Epithelial cell of prostate (primary cell): ENCODE measurements around the gene ITGA4.
"Not testable (repeated sequence)": the region's sequence is repeated elsewhere in the genome, so short reads cannot be mapped to it uniquely, and the experiment has no call there.

ENCODE experiments used
- DNase-seq: peaks from one replicate; pipeline ENCODE4 v3.0.0-alpha.2; 2011; ENCODE audit warnings: low read depth, low spot score
- H3K27ac ChIP-seq: fragments of 450-650 bp; 2 replicates; pipeline ENCODE4 v1.5.1; 2017; ENCODE audit warnings: mild to moderate bottlenecking

Gene ITGA4

GRCh38 chr2:181457121-181457740, at the start of gene ITGA4:
Gene ITGA4 (plus strand): TSS chr2:181457386. CDS start chr2:181457655, 269 bp downstream.
- no peak for DNase-seq
- H3K27ac ChIP-seq: no peak within 1 kb of the TSS

DNA sequence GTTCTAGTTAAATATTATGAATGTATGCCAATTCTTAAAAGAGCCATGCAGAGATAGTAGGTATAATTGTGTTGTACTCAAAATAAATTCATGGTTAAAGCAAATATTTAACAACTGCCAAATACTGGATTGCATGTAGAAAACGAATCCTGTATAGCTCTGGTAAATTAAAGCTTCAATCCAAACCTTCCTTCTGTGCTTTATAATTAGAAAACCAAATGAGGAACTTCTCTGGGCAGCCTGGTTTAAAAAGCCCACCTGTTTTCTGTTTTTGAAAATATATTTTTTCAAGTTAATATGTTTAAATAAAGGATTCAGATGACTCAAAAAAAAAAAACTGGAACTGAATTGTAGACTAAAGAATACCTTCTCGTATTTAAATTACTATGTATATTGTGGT, 48.3 kb upstream of the ITGA4 start:
- DNase-seq: no peak
- no peak overlapping the region for H3K27ac ChIP-seq

DNA sequence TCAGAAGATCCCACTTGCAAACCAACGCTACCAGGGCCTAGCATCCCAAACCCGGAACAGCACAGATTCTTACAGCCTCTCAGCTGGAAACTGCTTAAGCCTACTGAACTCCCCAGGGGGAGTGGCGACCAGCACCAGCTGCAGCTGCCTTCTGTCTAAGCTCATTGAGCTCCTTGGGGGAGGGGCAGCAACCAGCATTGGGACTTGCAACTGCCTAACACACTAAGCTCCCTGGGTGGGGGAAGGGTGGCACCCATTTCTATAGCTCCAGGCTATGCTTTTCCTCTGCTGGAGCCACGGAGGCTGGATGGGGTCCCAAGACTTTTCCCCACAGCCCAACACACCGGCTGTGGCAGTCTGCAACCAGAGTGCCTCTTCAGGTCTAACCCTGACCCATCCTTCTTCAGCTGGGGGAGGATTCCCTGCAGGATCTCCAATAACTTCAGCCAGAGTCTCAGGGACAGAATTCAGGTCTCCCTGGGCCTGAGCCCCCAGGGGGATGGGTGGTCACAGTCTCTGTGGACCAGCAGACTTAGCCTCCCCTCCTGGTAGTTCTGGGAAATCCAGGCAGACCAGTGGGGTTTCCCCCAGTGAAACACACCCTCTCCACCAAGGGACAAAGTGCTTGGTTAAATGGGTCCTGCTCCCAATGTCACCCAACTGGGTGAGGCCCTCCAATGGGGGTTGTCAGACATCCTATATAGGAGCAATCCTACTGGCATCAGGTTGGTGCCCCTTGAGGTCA, 45.9 kb upstream of the ITGA4 start:
- H3K27ac ChIP-seq: no peak overlapping the region
- no peak for DNase-seq

DNA sequence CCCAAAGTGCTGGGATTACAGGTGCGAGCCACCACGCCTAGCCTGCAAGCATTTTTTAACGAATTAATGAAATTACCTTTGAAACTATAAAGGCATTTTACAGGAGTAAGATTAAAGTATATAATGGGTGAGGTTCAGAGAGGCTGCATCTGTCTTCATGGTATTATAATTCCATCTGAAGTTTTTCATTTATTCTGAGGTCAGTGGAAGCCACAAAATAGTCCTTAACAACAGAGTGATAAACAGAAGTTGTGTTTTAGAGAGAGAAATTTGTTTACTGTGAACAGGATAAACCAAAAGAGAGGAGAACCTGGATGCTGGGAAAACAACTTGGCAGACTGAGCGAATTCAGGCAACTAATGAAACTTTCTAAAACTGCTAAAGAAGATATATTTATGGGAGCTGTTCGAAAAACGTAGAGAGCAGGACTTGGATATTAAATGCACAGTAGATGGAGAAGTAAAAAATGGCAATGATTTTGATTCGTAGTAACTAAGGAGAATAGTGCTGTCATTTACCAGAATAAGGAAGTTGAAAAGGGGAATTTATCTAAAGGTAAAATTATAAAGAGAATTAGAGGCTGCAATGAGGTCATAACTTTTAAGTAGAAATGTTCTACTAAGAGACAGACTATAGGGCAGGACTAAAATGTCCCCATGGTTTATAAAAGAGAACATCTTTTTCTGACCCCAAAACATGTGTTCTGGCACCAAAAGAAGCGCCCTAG, 37.9 kb upstream of the ITGA4 start:
- DNase-seq: no peak
- no peak overlapping the region for H3K27ac ChIP-seq

DNA sequence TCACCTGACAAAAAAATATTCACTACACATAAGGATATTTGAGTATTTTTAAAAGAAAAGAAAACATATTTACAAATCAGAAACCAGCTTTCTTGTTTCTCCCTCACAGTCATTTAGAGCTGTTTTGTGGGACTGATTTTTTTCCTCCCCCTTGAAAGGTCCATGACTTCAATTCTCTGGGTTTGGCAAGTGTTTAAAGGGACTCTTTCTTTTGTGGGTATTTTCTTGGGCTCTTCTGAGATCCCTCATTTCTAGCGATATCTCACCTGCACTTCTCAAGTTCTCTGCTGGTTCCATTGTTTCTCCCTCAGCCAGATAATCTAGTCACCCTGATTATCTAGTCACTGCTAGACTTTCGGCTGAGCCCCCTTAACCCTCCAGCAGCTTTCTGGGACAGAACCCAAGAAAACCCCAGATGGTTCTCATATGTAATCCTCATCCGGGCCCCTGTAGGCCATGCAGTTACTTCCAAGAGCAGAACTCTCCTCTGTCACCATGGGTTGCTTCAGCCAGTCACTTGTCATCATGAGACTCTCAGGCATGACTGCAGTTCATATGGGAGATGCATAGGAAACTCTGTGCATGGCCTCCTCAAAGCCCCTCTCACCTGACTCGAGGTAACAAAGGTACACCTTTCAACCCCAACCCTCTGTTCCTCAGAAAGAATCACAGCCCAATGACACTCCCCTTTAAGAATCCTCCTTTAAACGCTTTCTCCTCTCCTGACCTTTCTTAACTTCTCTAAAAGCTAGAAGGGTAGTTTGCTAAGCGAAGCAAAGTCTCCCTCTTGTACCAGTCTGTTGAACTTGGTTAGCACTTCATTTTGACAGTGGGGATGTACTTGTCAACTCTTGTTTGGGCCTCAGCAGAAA, 36.7 kb upstream of the ITGA4 start:
- DNase-seq: no peak
- H3K27ac ChIP-seq: no peak overlapping the region

GRCh38 chr2:181421131-181421458, 36.1 kb upstream of the ITGA4 start:
- no peak overlapping the region for H3K27ac ChIP-seq
- DNase-seq: no peak

DNA sequence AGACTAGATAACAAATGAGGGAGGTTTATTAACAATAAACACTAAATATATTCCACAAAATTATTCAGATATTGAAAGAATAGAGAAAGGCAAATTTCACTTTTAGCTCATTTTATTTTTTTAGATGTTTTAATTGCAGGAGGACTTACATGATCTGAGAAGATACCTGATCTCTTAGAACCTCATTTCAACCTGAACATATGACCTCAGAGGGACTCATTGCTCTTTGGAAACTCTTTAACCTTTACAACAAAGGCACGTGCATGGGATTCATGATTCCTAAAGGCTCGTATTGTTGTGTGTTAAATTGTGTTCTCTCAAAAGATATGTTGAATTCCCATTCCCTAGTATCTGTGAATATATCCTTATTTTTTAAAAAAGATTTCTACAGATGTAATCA, 35.7 kb upstream of the ITGA4 start:
- DNase-seq: no peak

GRCh38 chr2:181426672-181427071, 30.5 kb upstream of the ITGA4 start:
- DNase-seq: no peak
- no peak overlapping the region for H3K27ac ChIP-seq

More for the DNA sequence above, 35.7 kb upstream of the ITGA4 start:
- H3K27ac ChIP-seq: no peak overlapping the region

DNA sequence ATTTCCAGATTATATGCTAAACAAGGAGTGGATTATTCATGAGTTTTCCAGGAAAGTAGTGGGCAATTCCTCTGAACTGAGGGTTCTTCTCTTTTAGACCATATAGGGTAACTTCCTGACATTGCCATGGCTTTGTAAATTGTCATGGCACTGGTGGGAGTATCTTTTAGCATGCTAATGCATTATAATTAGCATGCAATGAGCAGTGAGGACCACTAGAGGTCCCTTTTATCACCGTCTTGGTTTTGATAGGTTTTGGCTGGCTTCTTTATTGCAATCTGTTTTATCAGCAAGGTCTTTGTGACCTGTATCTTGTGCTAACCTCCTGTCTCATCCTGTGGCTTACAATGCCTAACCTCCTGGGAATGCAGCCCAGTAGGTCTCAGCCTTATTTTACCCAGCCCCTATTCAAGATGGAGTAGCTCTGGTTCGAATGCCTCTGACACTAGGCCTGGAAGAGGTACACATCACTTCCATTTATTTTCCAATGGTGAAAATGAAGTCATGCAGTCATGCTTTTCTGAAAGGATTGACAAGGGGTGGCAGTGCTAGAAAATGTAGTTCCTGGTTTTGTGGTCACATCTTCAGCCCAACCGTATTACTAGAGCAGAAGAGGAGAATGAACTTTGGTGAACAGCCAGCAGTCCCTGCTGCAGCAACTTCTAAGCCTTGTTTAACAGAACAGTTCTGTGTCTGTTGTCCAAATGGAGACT, 26.6 kb upstream of the ITGA4 start:
- no peak for DNase-seq
- H3K27ac ChIP-seq: no peak overlapping the region

DNA sequence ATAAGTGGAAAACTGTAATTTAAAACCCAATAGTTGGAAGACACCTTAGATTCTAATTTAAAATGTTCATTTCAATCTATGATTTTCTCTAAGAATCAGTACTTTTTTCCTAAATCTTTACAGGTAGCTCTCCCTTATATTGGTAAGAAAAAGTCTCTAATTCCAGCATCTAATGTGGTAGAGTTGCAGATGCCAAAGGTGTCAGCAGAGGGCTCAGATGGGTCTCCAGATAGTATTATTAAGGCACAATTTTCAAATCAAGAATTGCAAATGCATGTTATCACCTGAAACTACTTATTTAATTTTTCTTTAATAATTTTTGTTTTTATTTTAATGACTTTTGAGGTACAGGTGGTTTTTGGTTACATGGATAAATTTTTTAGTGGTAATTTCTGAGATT, 25.5 kb upstream of the ITGA4 start:
- DNase-seq: no peak
- H3K27ac ChIP-seq: no peak overlapping the region

DNA sequence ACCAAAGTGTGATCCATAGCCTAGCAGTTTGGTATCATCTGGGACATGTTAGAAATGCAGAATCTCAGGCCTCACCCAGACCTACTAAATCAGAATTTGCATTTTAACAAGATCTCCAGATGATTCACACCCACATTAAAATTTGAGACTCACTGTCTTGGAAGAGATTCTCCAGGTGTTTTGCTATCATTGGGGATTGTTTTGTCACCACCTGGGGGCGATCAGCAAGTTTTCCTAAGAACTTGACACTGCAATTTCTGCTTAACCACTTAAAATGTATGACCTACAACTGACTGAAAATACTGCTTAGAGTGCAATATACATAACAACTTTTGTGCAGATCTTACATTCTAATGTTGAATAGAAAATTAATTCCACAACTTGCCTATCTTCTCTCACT, 18.9 kb upstream of the ITGA4 start:
- DNase-seq: no peak
- H3K27ac ChIP-seq: no peak overlapping the region

- no peak for DNase-seq
- no peak overlapping the region for H3K27ac ChIP-seq
Measured at GRCh38 chr2:181440344-181440743, 16.8 kb upstream of the ITGA4 start.

GRCh38 chr2:181440919-181441318, 16.3 kb upstream of the ITGA4 start:
- DNase-seq: no peak
- no peak overlapping the region for H3K27ac ChIP-seq

DNA sequence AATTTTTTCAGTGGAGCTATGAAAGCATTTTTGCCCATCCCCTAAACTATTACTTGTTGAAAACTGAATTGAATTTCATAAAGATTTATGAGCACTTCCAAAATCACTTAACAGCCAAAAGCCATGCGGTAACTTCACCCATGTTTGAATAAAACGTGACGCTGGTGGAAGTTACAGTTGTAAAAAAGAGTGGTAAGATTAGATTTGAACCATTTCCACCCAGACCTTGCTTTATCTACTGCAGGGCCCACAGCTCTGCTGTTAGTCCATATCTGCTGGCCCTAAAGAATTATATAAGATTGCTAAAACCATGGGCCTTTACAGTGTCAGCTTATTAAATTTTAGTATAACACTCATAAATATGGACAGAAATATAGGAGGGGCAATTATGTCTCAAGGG, 15.5 kb upstream of the ITGA4 start:
- no peak overlapping the region for H3K27ac ChIP-seq
- no peak for DNase-seq

DNA sequence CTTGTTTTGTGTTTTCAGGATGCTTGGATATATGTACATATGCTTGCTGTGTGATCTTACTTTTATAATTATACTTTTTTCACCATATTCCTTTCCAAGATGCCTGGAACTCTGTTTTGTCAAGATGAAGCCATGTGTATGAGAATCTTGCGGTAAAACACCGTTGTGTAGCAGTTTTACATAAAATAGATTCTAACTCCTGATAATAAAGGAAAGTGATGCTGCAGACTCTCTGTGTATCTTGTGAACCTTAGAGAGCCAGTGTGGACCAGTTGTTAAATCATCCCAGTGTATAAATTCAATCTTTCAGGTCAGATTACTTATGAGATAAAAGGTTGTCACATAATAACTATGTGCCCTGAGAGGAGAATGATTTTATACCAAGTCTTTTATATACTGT, 12.5 kb upstream of the ITGA4 start:
- no peak for DNase-seq
- no peak overlapping the region for H3K27ac ChIP-seq

DNA sequence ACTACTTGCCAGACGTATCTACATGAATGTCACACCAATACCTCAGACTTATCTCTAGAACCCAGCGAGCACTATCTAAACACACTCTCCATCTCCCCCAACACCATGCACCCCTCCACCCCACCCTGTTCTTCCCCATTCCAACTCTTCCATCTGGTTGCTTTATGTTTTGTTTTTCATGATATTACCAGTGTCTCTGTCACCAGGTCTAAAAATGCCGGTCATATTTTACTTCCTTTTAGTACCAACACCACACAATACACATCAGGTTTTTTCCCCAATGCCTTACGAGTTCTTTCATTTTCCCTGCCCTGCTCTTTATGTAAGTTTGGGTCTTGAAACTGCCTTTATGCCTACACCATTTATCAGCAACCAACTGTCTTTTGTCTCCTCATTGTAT, 10.2 kb upstream of the ITGA4 start:
- no peak overlapping the region for H3K27ac ChIP-seq

GRCh38 chr2:181449278-181449677, 7.9 kb upstream of the ITGA4 start:
- not testable (repeated sequence) for DNase-seq, H3K27ac ChIP-seq

More for the DNA sequence above, 10.2 kb upstream of the ITGA4 start:
- DNase-seq: no peak

GRCh38 chr2:181454686-181455450, 2.3 kb upstream of the ITGA4 start:
- DNase-seq: no peak
- H3K27ac ChIP-seq: no peak overlapping the region

DNA sequence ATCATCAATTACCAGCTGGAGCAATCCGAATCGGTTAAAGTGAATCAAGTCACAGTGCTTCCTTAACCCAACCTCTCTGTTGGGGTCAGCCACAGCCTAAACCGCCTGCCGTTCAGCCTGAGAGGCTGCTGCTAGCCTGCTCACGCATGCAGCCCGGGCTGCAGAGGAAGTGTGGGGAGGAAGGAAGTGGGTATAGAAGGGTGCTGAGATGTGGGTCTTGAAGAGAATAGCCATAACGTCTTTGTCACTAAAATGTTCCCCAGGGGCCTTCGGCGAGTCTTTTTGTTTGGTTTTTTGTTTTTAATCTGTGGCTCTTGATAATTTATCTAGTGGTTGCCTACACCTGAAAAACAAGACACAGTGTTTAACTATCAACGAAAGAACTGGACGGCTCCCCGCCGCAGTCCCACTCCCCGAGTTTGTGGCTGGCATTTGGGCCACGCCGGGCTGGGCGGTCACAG, 496 bp upstream of the ITGA4 start:
- H3K27ac ChIP-seq: no peak overlapping the region

More for the DNA sequence above, 496 bp upstream of the ITGA4 start:
- DNase-seq: no peak
